K562 (cell line): Measurements from ENCODE around the gene ARID4B. TPM values are rescaled to one million over a fixed set of nuclear protein-coding genes. Genes with fewer than 3 reads are reported as not detected.

Source experiments
- ATAC-seq: fragments of 200-7000 bp; cut with Tn5 transposase; 3 replicates; pipeline ENCODE4 v1.9.1; 2020; ENCODE audit warnings: moderate library complexity
- BruUV-seq: library from RNA; stranded (reverse); fragments of 400-500 nt; replicated peaks from 2 replicates; lab custom pipeline; 2021; lab: Mats Ljungman, UMichigan
- CTCF ChIA-PET: fragments of 300-600 bp; formaldehyde crosslinking; extraction: SDS; loops from one replicate; lab custom pipeline; 2021; ENCODE audit warnings: low intra/inter-chr PET ratio; lab: Yijun Ruan, JAX
- POLR2A ChIA-PET: fragments of 300-600, 350-650 bp; sonication (Branson Sonifier 250); formaldehyde crosslinking; extraction: SDS; loops from one replicate; lab custom pipeline; 2021; ENCODE audit warnings: antibody characterized with exemption, inconsistent platforms; lab: Yijun Ruan, JAX
- DNase-seq, 4 experiments: peaks; one replicate each; pipeline versions ENCODE4 v3.0.0 to v3.0.0-alpha.2; 2011 to 2018; ENCODE audit warnings: low spot score in 3 of 4, mixed read lengths in 3 of 4; ENCODE audit errors: extremely low read depth in 1 of 4
- FAIRE-seq: peaks from 2 replicates; lab custom pipeline; 2011; peaks lifted over from hg19 to GRCh38; lab: Jason Lieb, UNC
- H2AFZ ChIP-seq: 2 replicates; pipeline ENCODE4 v1.6.0; 2011; ENCODE audit warnings: low read depth, low read length, control low read depth, inconsistent platforms
- H3K27ac ChIP-seq: fragments of 200-600 bp; 3 replicates; pipeline ENCODE4 v1.8.0; 2011; ENCODE audit warnings: low read depth, mild to moderate bottlenecking, control low read depth, inconsistent platforms, low read length, moderate library complexity, mixed read lengths; ENCODE audit errors: extremely low read depth
- H3K27me3 ChIP-seq, 2 experiments: fragments of 300-600 bp in 1 of 2; 2 replicates in 1 of 2; 3 replicates in 1 of 2; pipeline versions ENCODE4 v1.6.0 to v1.8.0; 2011; ENCODE audit warnings: inconsistent platforms in 2 of 2, low read length in 2 of 2, mild to moderate bottlenecking in 1 of 2, mixed read lengths in 1 of 2, moderate library complexity in 1 of 2; ENCODE audit not compliant: control insufficient read depth in 2 of 2, insufficient read depth in 2 of 2
- H3K36me3 ChIP-seq: fragments of 300-600 bp; 3 replicates; pipeline ENCODE4 v1.8.0; 2011; ENCODE audit warnings: mild to moderate bottlenecking, low read length, inconsistent platforms; ENCODE audit not compliant: control insufficient read depth, insufficient read depth
- H3K4me1 ChIP-seq, 2 experiments: fragments of 200-600 bp in 1 of 2; replicated peaks in 1 of 2; 2 replicates in 1 of 2; 3 replicates in 1 of 2; pipeline versions ENCODE4 v1.5.1 to v1.8.0; 2011; ENCODE audit warnings: inconsistent platforms in 2 of 2, low read length in 2 of 2, mild to moderate bottlenecking in 1 of 2, mixed read lengths in 1 of 2, moderate library complexity in 1 of 2; ENCODE audit not compliant: control insufficient read depth in 2 of 2, insufficient read depth in 2 of 2
- H3K4me2 ChIP-seq: 2 replicates; pipeline ENCODE4 v1.6.1; 2011; ENCODE audit warnings: low read length, control low read depth, inconsistent platforms, mixed read lengths; ENCODE audit not compliant: insufficient read depth
- H3K4me3 ChIP-seq: fragments of 200-600 bp; sonication (generic), shearing (Covaris generic); 2 replicates; pipeline ENCODE4 v1.5.1; 2016; ENCODE audit warnings: control low read depth, inconsistent platforms
- H3K79me2 ChIP-seq: fragments of 200-600 bp; 3 replicates; pipeline ENCODE4 v1.8.0; 2011; ENCODE audit warnings: low read length, inconsistent platforms; ENCODE audit not compliant: control insufficient read depth, insufficient read depth
- H3K9ac ChIP-seq, 2 experiments: 2 replicates each; pipeline versions ENCODE4 v1.6.0 to v1.6.1; 2011; ENCODE audit warnings: low read depth in 2 of 2, low read length in 2 of 2, control low read depth in 1 of 2, inconsistent platforms in 1 of 2, mild to moderate bottlenecking in 1 of 2, mixed read lengths in 1 of 2; ENCODE audit not compliant: insufficient read depth in 1 of 2
- H3K9me1 ChIP-seq: one replicate; pipeline ENCODE4 v1.6.0; 2011; ENCODE audit warnings: inconsistent platforms, mild to moderate bottlenecking, low read length, moderate library complexity; ENCODE audit not compliant: control insufficient read depth, insufficient read depth
- H3K9me3 ChIP-seq: replicated peaks from 2 replicates; pipeline ENCODE4 v1.5.1; 2011; ENCODE audit warnings: low read depth, low read length, inconsistent platforms; ENCODE audit not compliant: control insufficient read depth, insufficient read depth
- H4K20me1 ChIP-seq: replicated peaks from 2 replicates; pipeline ENCODE4 v1.6.1; 2011; ENCODE audit warnings: low read length, inconsistent platforms, mixed read lengths; ENCODE audit not compliant: control insufficient read depth, insufficient read depth
- DNMT1 ChIP-seq: fragments of 450-650 bp; IDR thresholded peaks from 2 replicates; pipeline ENCODE4 v1.6.1; 2016; ENCODE audit warnings: antibody characterized with exemption, mild to moderate bottlenecking
- GATA2 ChIP-seq: sonication (generic); formaldehyde crosslinking; IDR thresholded peaks from 2 replicates; pipeline ENCODE4 v1.4.0; 2020; ENCODE audit warnings: mild to moderate bottlenecking, missing genetic modification reagents
- L3MBTL2 ChIP-seq: fragments of 450-650 bp; IDR thresholded peaks from 2 replicates; pipeline ENCODE4 v1.6.1; 2016; ENCODE audit warnings: mild to moderate bottlenecking, moderate library complexity
- NUFIP1 ChIP-seq: fragments of 450-650 bp; IDR thresholded peaks from 2 replicates; pipeline ENCODE4 v1.6.1; 2018; ENCODE audit not compliant: partially characterized antibody
- TEAD1 ChIP-seq, 2 experiments: fragments of 450-650 bp in 1 of 2; sonication (generic) in 1 of 2; formaldehyde crosslinking; IDR thresholded peaks; 2 replicates each; pipeline versions ENCODE4 v1.4.0 to v1.8.0; 2020 to 2022; ENCODE audit warnings: mild to moderate bottlenecking in 2 of 2, missing genetic modification reagents in 1 of 2
- WGBS: fragments of 100-300 bp; shearing (Covaris generic); methylation state at CpG from one replicate; pipeline ENCODE4 v1.1.6; 2016; ENCODE audit warnings: low coverage, mixed read lengths; ENCODE audit not compliant: insufficient coverage; ENCODE audit errors: missing lambda C conversion rate; 5-methylcytosine and 5-hydroxymethylcytosine counted together
- in situ Hi-C: fragments of 300-500 bp; cut with MboI; formaldehyde crosslinking; loops from 4 replicates; pipeline ENCODE4 v1.15.0; 2018; ENCODE audit warnings: inconsistent platforms, mixed read lengths
- intact Hi-C: fragments of 100-400 bp; cut with micrococcal nuclease; formaldehyde crosslinking; loops from 2 replicates; pipeline ENCODE4 v1.14.2; 2022
- polyA plus RNA-seq, 8 experiments: library from polyadenylated mRNA; depleted of rRNA in 4 of 8; stranded (reverse) in 5 of 8; unstranded in 3 of 8; fragments of >200 nt; fragmentation: Nextera tagmentation in 2 of 8; fragmentation: Illumina TruSeq in 1 of 8; extraction: Ambion mirVana in 2 of 8; extraction: Trizol in 1 of 8; gene quantifications; 2 replicates each; pipeline versions ENCODE4 v1.2.1 to v1.2.3, GENCODE V29; 2011 to 2014; ENCODE audit warnings: inconsistent platforms in 1 of 8, missing spikeins in 1 of 8
- total RNA-seq, 7 experiments: library from RNA; depleted of rRNA in 6 of 7; stranded (reverse); fragments of >200 nt in 6 of 7; fragmentation: Illumina TruSeq in 2 of 7; extraction: Trizol in 2 of 7; gene quantifications; 2 replicates each; pipeline versions ENCODE4 v1.2.1 to v1.2.3, GENCODE V29; 2011 to 2021; ENCODE audit warnings: low replicate concordance in 1 of 7
- TF ChIP-seq, protein P1 (sequence below): fragments of 450-650 bp; IDR thresholded peaks from 2 replicates; pipeline ENCODE4 v1.6.1; 2017; ENCODE audit warnings: antibody characterized with exemption
- TF ChIP-seq, protein P2 (sequence below): fragments of 250-450 bp; sonication (Bioruptor Pico); IDR thresholded peaks from 2 replicates; pipeline ENCODE4 v1.4.0; 2020
- TF ChIP-seq, protein P3 (sequence below): sonication (generic); formaldehyde crosslinking; IDR thresholded peaks from 2 replicates; pipeline ENCODE4 v1.8.0; 2022; ENCODE audit warnings: mild to moderate bottlenecking, missing genetic modification reagents
- TF ChIP-seq, protein P4 (sequence below): sonication (generic); formaldehyde crosslinking; IDR thresholded peaks from 2 replicates; pipeline ENCODE4 v1.8.0; 2022; ENCODE audit warnings: mild to moderate bottlenecking, missing genetic modification reagents

The ARID4B gene
- total and polyA plus RNA-seq, 9 of the 15 experiments (the other 6 are each of a cell fraction or from before 2014, with no cell fraction given) = 8.4 to 38.9 (median 18.5) TPM

DNA sequence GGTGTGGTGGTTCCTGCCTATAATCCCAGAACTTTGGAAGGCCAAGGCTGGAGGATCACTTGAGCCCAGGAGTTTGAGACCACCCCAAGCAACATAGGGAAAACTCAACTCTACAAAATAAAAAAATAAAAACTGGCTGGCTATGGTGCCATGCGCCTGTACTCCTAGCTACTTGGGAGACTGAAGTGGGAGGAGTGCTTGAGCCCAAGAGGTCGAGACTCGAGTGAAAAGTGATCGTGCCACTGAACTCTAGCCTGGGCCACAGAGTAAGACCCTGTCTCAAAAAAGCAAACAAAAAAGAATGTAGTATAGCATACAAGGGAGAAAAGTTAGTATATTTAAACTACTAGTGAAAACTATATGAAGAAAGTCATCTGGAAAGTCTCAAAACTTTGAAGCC lies 66.7 kb downstream of the ARID4B start (continued):
- TF ChIP-seq, protein P1, sequence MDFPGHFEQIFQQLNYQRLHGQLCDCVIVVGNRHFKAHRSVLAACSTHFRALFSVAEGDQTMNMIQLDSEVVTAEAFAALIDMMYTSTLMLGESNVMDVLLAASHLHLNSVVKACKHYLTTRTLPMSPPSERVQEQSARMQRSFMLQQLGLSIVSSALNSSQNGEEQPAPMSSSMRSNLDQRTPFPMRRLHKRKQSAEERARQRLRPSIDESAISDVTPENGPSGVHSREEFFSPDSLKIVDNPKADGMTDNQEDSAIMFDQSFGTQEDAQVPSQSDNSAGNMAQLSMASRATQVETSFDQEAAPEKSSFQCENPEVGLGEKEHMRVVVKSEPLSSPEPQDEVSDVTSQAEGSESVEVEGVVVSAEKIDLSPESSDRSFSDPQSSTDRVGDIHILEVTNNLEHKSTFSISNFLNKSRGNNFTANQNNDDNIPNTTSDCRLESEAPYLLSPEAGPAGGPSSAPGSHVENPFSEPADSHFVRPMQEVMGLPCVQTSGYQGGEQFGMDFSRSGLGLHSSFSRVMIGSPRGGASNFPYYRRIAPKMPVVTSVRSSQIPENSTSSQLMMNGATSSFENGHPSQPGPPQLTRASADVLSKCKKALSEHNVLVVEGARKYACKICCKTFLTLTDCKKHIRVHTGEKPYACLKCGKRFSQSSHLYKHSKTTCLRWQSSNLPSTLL = no peak
- TF ChIP-seq L3MBTL2 = no peak

DNA sequence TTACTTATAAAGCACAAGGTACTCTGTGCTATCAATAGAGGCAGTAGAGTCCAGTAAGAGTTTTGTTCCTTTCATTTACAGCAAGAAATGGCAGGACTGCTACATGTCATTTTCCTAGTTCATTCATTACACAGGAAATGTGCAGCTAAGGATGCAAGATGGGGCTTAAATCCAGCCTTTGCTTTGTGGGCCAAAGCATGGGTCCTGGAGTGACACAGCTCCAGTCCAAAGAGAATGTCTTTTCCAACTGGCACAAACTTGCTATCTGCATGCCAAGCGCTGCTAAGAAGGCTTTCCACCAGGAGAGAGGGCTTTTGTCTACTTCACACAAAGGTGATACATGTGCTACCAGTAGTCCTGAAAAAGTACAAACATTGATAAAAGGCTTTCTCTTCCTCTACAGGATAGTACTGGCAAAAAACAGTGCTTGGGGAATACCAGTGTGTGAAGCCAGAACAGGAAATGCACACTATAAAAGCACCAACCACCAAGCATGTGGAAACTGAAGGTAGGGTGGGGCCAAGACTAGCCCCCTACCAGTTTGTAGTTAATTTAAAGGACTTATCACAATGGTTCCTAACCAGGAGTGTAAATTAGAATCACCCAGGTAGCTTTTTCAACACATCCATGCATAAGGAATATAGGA lies 68.7 kb downstream of the ARID4B start:
- no peak for FAIRE-seq
- TF ChIP-seq, protein P2, sequence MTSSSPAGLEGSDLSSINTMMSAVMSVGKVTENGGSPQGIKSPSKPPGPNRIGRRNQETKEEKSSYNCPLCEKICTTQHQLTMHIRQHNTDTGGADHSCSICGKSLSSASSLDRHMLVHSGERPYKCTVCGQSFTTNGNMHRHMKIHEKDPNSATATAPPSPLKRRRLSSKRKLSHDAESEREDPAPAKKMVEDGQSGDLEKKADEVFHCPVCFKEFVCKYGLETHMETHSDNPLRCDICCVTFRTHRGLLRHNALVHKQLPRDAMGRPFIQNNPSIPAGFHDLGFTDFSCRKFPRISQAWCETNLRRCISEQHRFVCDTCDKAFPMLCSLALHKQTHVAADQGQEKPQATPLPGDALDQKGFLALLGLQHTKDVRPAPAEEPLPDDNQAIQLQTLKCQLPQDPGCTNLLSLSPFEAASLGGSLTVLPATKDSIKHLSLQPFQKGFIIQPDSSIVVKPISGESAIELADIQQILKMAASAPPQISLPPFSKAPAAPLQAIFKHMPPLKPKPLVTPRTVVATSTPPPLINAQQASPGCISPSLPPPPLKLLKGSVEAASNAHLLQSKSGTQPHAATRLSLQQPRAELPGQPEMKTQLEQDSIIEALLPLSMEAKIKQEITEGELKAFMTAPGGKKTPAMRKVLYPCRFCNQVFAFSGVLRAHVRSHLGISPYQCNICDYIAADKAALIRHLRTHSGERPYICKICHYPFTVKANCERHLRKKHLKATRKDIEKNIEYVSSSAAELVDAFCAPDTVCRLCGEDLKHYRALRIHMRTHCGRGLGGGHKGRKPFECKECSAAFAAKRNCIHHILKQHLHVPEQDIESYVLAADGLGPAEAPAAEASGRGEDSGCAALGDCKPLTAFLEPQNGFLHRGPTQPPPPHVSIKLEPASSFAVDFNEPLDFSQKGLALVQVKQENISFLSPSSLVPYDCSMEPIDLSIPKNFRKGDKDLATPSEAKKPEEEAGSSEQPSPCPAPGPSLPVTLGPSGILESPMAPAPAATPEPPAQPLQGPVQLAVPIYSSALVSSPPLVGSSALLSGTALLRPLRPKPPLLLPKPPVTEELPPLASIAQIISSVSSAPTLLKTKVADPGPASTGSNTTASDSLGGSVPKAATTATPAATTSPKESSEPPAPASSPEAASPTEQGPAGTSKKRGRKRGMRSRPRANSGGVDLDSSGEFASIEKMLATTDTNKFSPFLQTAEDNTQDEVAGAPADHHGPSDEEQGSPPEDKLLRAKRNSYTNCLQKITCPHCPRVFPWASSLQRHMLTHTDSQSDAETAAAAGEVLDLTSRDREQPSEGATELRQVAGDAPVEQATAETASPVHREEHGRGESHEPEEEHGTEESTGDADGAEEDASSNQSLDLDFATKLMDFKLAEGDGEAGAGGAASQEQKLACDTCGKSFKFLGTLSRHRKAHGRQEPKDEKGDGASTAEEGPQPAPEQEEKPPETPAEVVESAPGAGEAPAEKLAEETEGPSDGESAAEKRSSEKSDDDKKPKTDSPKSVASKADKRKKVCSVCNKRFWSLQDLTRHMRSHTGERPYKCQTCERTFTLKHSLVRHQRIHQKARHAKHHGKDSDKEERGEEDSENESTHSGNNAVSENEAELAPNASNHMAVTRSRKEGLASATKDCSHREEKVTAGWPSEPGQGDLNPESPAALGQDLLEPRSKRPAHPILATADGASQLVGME (CRISPR knock-in tag) = no peak
- TF ChIP-seq TEAD1 (CRISPR knock-in tag; IDR thresholded peaks at IDR 0.05) (no peak), GATA2 (no peak), DNMT1 (no peak), NUFIP1 (no peak)
- TF ChIP-seq, protein P3, sequence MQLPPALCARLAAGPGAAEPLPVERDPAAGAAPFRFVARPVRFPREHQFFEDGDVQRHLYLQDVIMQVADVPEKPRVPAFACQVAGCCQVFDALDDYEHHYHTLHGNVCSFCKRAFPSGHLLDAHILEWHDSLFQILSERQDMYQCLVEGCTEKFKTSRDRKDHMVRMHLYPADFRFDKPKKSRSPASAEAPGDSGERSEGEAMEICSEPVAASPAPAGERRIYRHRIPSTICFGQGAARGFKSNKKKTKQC = no peak
- TF ChIP-seq, protein P4, sequence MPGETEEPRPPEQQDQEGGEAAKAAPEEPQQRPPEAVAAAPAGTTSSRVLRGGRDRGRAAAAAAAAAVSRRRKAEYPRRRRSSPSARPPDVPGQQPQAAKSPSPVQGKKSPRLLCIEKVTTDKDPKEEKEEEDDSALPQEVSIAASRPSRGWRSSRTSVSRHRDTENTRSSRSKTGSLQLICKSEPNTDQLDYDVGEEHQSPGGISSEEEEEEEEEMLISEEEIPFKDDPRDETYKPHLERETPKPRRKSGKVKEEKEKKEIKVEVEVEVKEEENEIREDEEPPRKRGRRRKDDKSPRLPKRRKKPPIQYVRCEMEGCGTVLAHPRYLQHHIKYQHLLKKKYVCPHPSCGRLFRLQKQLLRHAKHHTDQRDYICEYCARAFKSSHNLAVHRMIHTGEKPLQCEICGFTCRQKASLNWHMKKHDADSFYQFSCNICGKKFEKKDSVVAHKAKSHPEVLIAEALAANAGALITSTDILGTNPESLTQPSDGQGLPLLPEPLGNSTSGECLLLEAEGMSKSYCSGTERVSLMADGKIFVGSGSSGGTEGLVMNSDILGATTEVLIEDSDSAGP (CRISPR knock-in tag) = no peak

More for the DNA sequence above, 68.7 kb downstream of the ARID4B start:
- Histone ChIP-seq H3K4me1 (no peaks in the 10 kb centered on the region), H2AFZ (no peak overlapping the region), H3K36me3 (peaks cover 29% of the 10 kb centered on the region; the same call in 2 of the 3 replicates), H3K27ac (no peak overlapping the region), H3K9me1 (no peaks in the 10 kb centered on the region), H3K9ac (no peak overlapping the region), H3K4me3 (no peak overlapping the region), H3K9me3 (no peaks in the 10 kb centered on the region), H3K79me2 (peaks cover 55% of the 10 kb centered on the region), H3K27me3 (no peaks in the 10 kb centered on the region), H3K4me2 (no peak overlapping the region), H4K20me1 (no peaks in the 10 kb centered on the region)
- TSS peak; percentile 19 for BruUV-seq
- peak; percentile 29; the same call in 2 of the 3 replicates for ATAC-seq
- WGBS = 95% methylated on average over 1 of the region's 1 CpG
- CTCF ChIA-PET = no interaction called here
- intact Hi-C loops (loop anchor here (10.0 kb wide), 1 partner anchor 246 kb away; the partner anchor contains the start of gene B3GALNT2), in situ Hi-C loops (no loop called here)
- no peak for DNase-seq
- POLR2A ChIA-PET = interaction anchor here (0.6 to 1.2 kb wide), 3 partner anchors 13 to 16 kb away, joined by 3 to 6 read pairs (median 4); no protein-coding TSS in a partner anchor
